ENCODE results near the gene C6orf52.

GRCh38 chr6:10740061-10740460, 45.6 kb upstream of the C6orf52 start:
- TF ChIP-seq JUND (IDR thresholded peaks at IDR 0.05) (no peak), SIN3A (IDR thresholded peaks at IDR 0.05; ENCODE audit: low read depth) (no peak), ZNF274 (IDR thresholded peaks at IDR 0.05; ENCODE audit: low read depth, low read length) (no peak), CTCF (IDR thresholded peaks at IDR 0.05 in 2 of 3, conservative IDR thresholded peaks at IDR 0.05 in 1 of 3; ENCODE audit: borderline replicate concordance in 1 of 3, insufficient read depth in 1 of 3, low read depth in 2 of 3, low read length in 2 of 3) (no peak), POLR2A (IDR thresholded peaks at IDR 0.05; ENCODE audit: borderline replicate concordance, extremely low read depth, insufficient read depth, insufficient read length) (no peak)

Data from HCT116 (cell line).